GM12873 (cell line): ENCODE results near the gene FMC1.

Experiments used
- CTCF ChIP-seq: IDR thresholded peaks from 2 replicates; pipeline ENCODE4 v1.5.1; 2012; ENCODE audit warnings: low read depth, mild to moderate bottlenecking, moderate library complexity, low read length, control low read depth; ENCODE audit not compliant: insufficient read depth; ENCODE audit errors: missing control alignments

The FMC1 gene

GRCh38 chr7:139341058-139341775 is at the start of gene FMC1:
Gene FMC1, plus strand, starts transcription at chr7:139341337. Its CDS starts 48 bp downstream, at chr7:139341385.
- peak; percentile 29 for TF ChIP-seq CTCF

- no peak for TF ChIP-seq CTCF
Measured at GRCh38 chr7:139292821-139293220, 48.3 kb upstream of the FMC1 start.

- TF ChIP-seq CTCF = no peak
Measured at GRCh38 chr7:139293534-139293933, 47.6 kb upstream of the FMC1 start.

- TF ChIP-seq CTCF = no peak
Measured at GRCh38 chr7:139294241-139294640, 46.9 kb upstream of the FMC1 start.

GRCh38 chr7:139294951-139295575 is 46.1 kb upstream of the FMC1 start:
- no peak for TF ChIP-seq CTCF

GRCh38 chr7:139297795-139298194 is 43.3 kb upstream of the FMC1 start:
- TF ChIP-seq CTCF = no peak

GRCh38 chr7:139299296-139299695 is 41.8 kb upstream of the FMC1 start:
- no peak for TF ChIP-seq CTCF
